PC-3 (cell line): ENCODE measurements around the gene TIAM1. TPM values are rescaled to one million over a fixed set of nuclear protein-coding genes. Genes with fewer than 3 reads are reported as not detected.

Experiments used
- ATAC-seq: fragments of 200-7000 bp; cut with Tn5 transposase; 2 replicates; pipeline ENCODE4 v1.9.1; 2020; ENCODE audit warnings: mild to moderate bottlenecking, moderate library complexity
- BruUV-seq: library from RNA; stranded (reverse); fragments of 400-500 nt; replicated peaks from 2 replicates; lab custom pipeline; 2021; lab: Mats Ljungman, UMichigan
- CTCF ChIA-PET: fragments of 300-600 bp; sonication (Branson Sonifier 250); formaldehyde crosslinking; loops from one replicate; lab custom pipeline; 2022; ENCODE audit warnings: antibody characterized with exemption; lab: Charles Lee
- POLR2A ChIA-PET: fragments of 300-600 bp; sonication (Branson Sonifier 250); formaldehyde crosslinking; loops from one replicate; lab custom pipeline; 2022; ENCODE audit warnings: antibody characterized with exemption; ENCODE audit not compliant: unreplicated experiment; lab: Charles Lee
- DNase-seq: peaks from one replicate; pipeline ENCODE4 v3.0.0-alpha.2; 2015
- H2AFZ ChIP-seq: fragments of 300-600 bp; sonication (generic); 2 replicates; pipeline ENCODE4 v1.6.0; 2016; ENCODE audit warnings: antibody characterized with exemption, low read length
- H3F3A ChIP-seq: fragments of 300-600 bp; sonication (generic); one replicate; pipeline ENCODE4 v1.6.0; 2017; ENCODE audit warnings: antibody characterized with exemption, low read length, control low read depth, mild to moderate bottlenecking; ENCODE audit not compliant: unreplicated experiment
- H3K27ac ChIP-seq: fragments of 300-600 bp; sonication (generic); 2 replicates; pipeline ENCODE4 v1.5.1; 2016; ENCODE audit warnings: mild to moderate bottlenecking, low read length
- H3K27me3 ChIP-seq: fragments of 300-600 bp; sonication (generic); 2 replicates; pipeline ENCODE4 v1.6.1; 2016; ENCODE audit warnings: low read length, mixed read lengths
- H3K36me3 ChIP-seq: fragments of 300-600 bp; sonication (generic); 2 replicates; pipeline ENCODE4 v1.6.1; 2016; ENCODE audit warnings: low read depth, mixed run types, low read length, mixed read lengths
- H3K4me1 ChIP-seq: fragments of 300-600 bp; sonication (generic); 2 replicates; pipeline ENCODE4 v1.5.1; 2016; ENCODE audit warnings: low read length; ENCODE audit not compliant: insufficient read depth
- H3K4me2 ChIP-seq: fragments of 300-600 bp; sonication (generic); 2 replicates; pipeline ENCODE4 v1.6.0; 2016; ENCODE audit warnings: low read length
- H3K4me3 ChIP-seq: fragments of 300-600 bp; sonication (generic); 2 replicates; pipeline ENCODE4 v1.5.1; 2016; ENCODE audit warnings: mild to moderate bottlenecking, low read length, mixed read lengths
- H3K79me2 ChIP-seq: fragments of 300-600 bp; sonication (generic); 2 replicates; pipeline ENCODE4 v1.6.1; 2017; ENCODE audit warnings: low read length, mixed read lengths
- H3K9ac ChIP-seq: fragments of 300-600 bp; sonication (generic); 2 replicates; pipeline ENCODE4 v1.6.0; 2016; ENCODE audit warnings: mild to moderate bottlenecking, low read length
- H3K9me2 ChIP-seq: fragments of 300-600 bp; sonication (generic); replicated peaks from 2 replicates; pipeline ENCODE4 v1.6.1; 2016; ENCODE audit warnings: mixed run types, low read length, mixed read lengths
- H3K9me3 ChIP-seq: fragments of 300-600 bp; sonication (generic); 2 replicates; pipeline ENCODE4 v1.6.1; 2016; ENCODE audit warnings: low read length, mixed read lengths
- H4K20me1 ChIP-seq: fragments of 300-600 bp; sonication (generic); 2 replicates; pipeline ENCODE4 v1.6.1; 2016; ENCODE audit warnings: low read length, mixed read lengths
- CTCF ChIP-seq: fragments of 300-600 bp; sonication (generic); conservative IDR thresholded peaks from 2 replicates; pipeline ENCODE4 v1.5.1; 2017; ENCODE audit warnings: antibody characterized with exemption, low read depth, mild to moderate bottlenecking, low read length
- EZH2 ChIP-seq: fragments of 300-600 bp; sonication (generic); IDR thresholded peaks from one replicate; pipeline ENCODE4 v1.6.1; 2017; ENCODE audit warnings: antibody characterized with exemption, mild to moderate bottlenecking, low read length; ENCODE audit not compliant: unreplicated experiment
- EZH2phosphoT487 ChIP-seq: fragments of 300-600 bp; sonication (generic); IDR thresholded peaks from 2 replicates; pipeline ENCODE4 v1.6.1; 2018; ENCODE audit warnings: mild to moderate bottlenecking, antibody characterized with exemption, low read length, borderline replicate concordance
- intact Hi-C: fragments of 100-400 bp; cut with micrococcal nuclease; formaldehyde crosslinking; loops from 2 replicates; pipeline ENCODE4 v1.9.0; 2023
- total RNA-seq: library from RNA; depleted of rRNA; stranded (reverse); fragments of >200 nt; gene quantifications from 2 replicates; pipeline ENCODE4 v1.2.3, GENCODE V29; 2014

TIAM1 gene
- total RNA-seq, 1 experiment from 2014 or later, result 19.1 TPM

DNA sequence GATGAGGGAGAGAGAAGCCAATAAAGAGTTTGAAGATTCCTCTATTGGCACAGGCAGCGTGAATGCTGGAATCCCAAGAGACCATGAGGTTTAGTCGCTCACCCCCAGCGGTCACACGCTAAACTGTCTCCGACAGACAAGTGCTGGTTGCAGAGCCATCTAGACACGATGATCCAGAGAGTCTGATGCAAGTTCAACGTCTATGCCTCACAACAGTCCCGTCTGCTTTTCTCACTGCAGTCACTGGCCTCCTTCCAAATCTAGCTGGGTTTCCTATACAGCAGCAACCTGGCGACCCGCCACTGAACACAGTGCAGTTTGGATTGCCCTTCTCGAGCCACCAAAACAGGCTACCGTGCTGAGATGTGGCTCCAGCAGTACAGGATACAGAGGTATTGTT lies 207.2 kb downstream of the TIAM1 start:
- POLR2A ChIA-PET, result no interaction called here
- CTCF ChIA-PET, result no interaction called here
- H3K27ac ChIP-seq, result no peak overlapping the region
- ATAC-seq (no peak), DNase-seq (no peak)
- no peak overlapping the region for H3K4me2 ChIP-seq
- BruUV-seq, result no TSS peak
- no peaks in the 10 kb centered on the region for H3F3A ChIP-seq
- H3K9ac ChIP-seq, result no peak overlapping the region
- H3K27me3 ChIP-seq, result no peaks in the 10 kb centered on the region
- H3K79me2 ChIP-seq, result no peaks in the 10 kb centered on the region
- no peaks in the 10 kb centered on the region for H3K9me3 ChIP-seq
- no peak overlapping the region for H2AFZ ChIP-seq
- TF ChIP-seq EZH2 (no peak), CTCF (no peak), EZH2phosphoT487 (no peak)
- intact Hi-C loops, result no loop called here
- no peaks in the 10 kb centered on the region for H3K9me2 ChIP-seq
- no peaks in the 10 kb centered on the region for H3K4me1 ChIP-seq
- no peak overlapping the region for H3K4me3 ChIP-seq
- H3K36me3 ChIP-seq, result no peaks in the 10 kb centered on the region
- H4K20me1 ChIP-seq, result no peaks in the 10 kb centered on the region

- Histone ChIP-seq H3K27me3 (no peaks in the 10 kb centered on the region), H3K36me3 (no peaks in the 10 kb centered on the region), H2AFZ (no peak overlapping the region), H3K27ac (no peak overlapping the region), H3K79me2 (no peaks in the 10 kb centered on the region), H3K9ac (no peak overlapping the region), H3K9me2 (no peaks in the 10 kb centered on the region), H3F3A (no peaks in the 10 kb centered on the region), H4K20me1 (no peaks in the 10 kb centered on the region), H3K9me3 (no peaks in the 10 kb centered on the region), H3K4me3 (no peak overlapping the region), H3K4me1 (no peaks in the 10 kb centered on the region), H3K4me2 (no peak overlapping the region)
- intact Hi-C loops, result no loop called here
- ATAC-seq (no peak), DNase-seq (no peak)
- ChIA-PET POLR2A (no interaction called here), CTCF (no interaction called here)
- TF ChIP-seq CTCF, result no peak
- no peak for TF ChIP-seq EZH2phosphoT487
- TF ChIP-seq EZH2, result no peak
- BruUV-seq, result no TSS peak
These were observed 208.4 kb downstream of the TIAM1 start for GRCh38 chr21:31135531-31136184.

GRCh38 chr21:31133243-31133830 lies 210.7 kb downstream of the TIAM1 start:
- intact Hi-C loops, result no loop called here
- Histone ChIP-seq H3K4me1 (no peaks in the 10 kb centered on the region), H3K27me3 (no peaks in the 10 kb centered on the region), H4K20me1 (no peaks in the 10 kb centered on the region), H3K4me3 (no peak overlapping the region), H3K9ac (no peak overlapping the region), H3K36me3 (no peaks in the 10 kb centered on the region), H3K9me2 (no peaks in the 10 kb centered on the region), H3K27ac (no peak overlapping the region), H3K79me2 (no peaks in the 10 kb centered on the region), H3K9me3 (no peaks in the 10 kb centered on the region), H3F3A (no peaks in the 10 kb centered on the region), H3K4me2 (no peak overlapping the region), H2AFZ (no peak overlapping the region)
- CTCF ChIA-PET, result no interaction called here
- POLR2A ChIA-PET, result no interaction called here
- ATAC-seq (no peak), DNase-seq (no peak)
- BruUV-seq, result no TSS peak
- TF ChIP-seq EZH2, result no peak
- no peak for TF ChIP-seq EZH2phosphoT487
- no peak for TF ChIP-seq CTCF
